Activated CD4-positive, alpha-beta T cell treated with anti-CD3 and anti-CD28 coated beads, Interleukin-2, amount 50 U/mL, for 1 hour (primary cell): ENCODE data around the gene OR8K3.

Experiments
- DNase-seq: peaks from one replicate; pipeline ENCODE4 v3.0.0-alpha.2; 2020

Gene OR8K3

DNA sequence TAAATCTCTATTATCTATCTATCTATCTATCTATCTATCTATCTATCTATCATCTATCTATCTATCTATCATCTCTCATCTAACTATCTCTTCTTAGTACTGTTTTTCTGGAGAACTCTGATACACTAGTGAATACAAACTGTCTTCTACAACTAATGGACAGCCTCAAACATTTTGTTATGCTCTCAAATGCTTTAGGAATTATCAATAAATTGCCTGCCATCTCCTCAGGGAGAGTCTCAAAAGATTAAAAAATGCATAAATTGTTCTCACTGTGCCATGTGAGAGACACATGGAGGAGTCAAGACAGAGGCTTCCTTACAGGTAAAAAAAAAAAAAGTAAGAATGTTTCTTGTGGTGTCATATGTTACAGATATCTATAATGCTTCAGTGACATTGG, at the start of gene OR8K3:
OR8K3 (plus strand) TSS at position 301 of the 400 bp plus-strand sequence. CDS start 3,163 bp downstream, outside the sequence.
- DNase-seq: no peak

DNA sequence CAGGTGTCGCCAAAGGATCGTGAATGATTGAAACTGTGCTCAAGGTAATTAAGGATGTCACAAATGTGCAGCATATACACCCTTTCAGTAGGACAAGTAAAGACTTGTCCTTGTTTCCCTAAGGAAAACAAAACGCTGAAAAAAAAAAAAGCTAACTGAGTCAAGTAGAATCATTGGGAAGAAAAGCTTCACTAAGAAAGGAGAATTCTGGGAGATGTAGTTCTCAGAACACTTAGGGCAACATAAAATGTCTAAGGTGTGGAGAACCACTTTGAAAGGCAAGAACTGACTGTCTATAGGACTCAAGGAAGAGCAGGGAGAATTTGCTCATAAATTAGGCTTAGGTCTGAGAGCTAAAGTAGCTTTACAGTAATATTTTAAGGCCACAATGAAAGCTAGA, 43.9 kb upstream of the OR8K3 start:
- DNase-seq: no peak

DNA sequence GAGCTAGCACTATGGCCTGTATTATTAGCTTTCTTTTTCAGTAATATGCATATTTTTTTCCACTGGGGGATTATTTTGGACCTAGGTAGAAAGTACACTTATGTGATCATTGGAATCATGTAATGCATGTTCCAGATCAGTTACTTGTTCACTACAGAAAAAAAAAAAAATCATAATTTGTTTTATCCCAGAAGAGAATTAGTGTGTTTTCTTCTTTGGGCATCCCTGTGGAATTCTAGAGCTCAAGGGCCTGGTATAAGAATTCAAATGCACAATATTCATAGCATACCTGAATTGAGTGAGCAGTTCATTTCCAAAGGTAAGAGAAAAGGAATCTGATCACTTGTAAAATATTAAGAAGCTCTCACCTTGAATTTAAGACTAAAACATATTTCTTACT, 41.1 kb upstream of the OR8K3 start, which contains the start of gene OR5T1:
OR5T1 (plus strand) TSS at position 301 of the 400 bp plus-strand sequence. CDS start 1,485 bp downstream, outside the sequence.
- DNase-seq: no peak

DNA sequence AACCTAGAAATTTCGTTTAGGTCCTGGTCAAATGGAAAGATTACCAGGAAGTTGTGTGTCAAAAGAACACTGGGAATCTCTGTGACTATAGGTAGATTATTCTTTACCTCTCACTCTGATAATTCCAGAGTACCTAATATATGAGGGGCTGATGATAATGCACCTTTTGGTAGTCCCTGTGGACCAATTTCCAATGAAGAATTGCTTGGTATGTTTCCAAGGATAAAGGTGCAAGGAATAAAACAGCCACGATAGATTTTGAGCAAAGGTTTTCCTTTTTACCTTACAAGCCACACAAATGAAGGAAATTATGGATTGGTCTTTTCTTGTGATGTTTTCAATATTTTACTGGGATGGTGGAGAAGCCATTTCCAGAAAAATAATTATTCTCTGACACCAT, 22.8 kb upstream of the OR8K3 start, which contains the start of gene OR8H1:
OR8H1 (minus strand) TSS at position 101 of the 400 bp plus-strand sequence. CDS start 1,192 bp downstream, outside the sequence.
- no peak for DNase-seq

DNA sequence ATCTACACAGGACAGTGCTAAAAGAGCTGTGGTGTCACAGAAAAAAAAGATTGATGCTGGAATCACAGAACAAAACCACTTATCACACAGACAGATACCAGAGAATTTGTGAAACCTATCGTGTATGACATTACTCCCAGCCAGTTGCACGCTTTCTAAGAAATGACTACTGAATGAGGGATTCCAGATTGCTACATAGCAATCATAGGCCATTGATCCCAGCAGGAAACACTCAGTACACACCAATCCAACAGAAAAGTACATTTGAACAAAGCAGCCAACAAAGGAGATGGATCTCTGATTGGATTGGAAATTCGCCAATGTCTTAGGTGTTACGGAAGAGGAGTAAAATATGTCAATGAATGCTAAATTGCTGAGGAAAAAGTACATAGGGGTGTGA, 18.0 kb upstream of the OR8K3 start:
- DNase-seq: no peak

DNA sequence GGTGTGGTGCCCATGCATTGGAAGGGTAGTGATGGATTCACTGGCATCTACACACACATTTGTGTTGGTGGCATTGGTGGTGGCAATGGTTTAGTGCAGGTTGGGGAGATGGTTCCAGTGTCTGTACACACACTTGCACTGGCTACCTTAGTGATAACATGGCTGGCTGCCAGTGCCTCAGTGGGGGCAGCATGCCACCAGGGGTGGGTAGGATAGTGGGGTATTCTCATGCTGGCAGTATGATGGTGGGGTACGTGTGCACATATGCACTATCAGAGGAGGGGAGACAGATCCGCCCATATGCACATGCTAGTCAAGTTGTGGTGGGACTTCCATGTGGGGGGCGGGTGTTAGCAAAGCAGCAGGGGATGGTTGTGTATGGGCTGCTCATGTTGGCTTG, 7.1 kb upstream of the OR8K3 start:
- no peak for DNase-seq

DNA sequence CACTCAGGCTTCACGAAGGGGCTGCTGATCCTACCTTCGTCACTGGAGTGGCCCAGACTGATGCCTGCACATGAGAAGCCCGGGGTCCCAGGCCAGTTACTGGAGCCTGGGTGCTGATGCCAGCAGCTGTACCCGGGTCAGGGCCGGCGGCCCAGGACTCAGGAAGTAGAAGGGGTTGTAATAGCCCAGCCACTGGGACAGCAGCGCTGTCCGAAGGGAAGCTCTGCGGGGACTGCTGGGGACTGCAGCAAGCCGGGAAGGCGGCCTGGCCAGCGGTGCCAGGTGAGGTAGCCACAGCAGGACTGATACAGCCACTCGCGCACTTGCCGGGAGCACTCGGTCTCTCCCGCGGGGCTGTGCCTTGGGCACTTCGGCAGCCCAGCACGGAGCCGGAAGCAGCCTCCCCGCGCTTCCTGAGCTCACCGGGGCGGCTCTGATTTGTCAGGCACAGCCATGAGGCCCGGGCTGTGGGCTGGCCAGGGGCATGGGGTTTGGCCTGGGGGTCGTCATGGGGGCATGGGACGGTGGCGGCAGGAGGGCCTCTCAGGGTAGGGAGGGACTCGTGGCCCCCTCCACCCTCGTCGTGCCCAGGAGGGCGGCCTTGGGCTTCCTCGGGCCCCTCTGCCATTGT, 17.0 kb downstream of the OR8K3 start:
- DNase-seq: no peak

DNA sequence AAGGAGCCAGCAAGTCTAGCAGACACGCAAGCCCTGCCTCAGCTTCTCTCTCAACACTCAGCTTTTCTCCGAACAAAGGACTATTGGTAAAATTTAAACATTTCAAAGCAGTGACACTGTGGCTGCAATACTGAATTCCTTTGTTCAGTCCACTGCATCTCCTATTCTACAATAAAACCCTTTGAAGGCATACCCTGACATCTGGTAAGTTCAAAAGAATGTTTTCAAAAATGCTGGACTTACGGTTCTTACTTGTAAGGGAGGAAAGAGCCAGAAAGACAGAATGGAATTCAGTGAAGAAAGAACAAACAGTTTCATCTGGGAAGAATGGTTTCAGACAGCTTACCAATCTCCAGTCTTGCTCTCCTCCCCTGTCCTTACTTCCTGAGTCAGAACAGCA, 18.2 kb downstream of the OR8K3 start:
- no peak for DNase-seq

DNA sequence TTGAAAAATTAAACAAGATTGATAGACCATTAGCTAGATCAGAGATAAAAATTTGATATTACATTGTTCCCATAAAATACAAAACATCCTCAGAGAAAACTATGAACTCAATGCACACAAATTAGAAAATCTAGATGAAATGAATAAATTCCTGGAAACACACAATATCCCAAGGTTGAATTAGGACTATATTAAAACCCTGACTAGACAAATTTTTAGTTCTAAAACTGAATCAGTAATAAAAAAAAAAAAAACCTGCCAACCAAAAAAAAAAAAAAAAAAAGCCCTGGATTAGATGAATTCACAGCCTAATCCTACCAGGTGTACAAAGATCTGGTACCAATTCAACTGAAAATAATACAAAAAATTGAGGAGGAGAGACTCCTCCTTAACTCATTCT, 25.3 kb downstream of the OR8K3 start:
- no peak for DNase-seq

DNA sequence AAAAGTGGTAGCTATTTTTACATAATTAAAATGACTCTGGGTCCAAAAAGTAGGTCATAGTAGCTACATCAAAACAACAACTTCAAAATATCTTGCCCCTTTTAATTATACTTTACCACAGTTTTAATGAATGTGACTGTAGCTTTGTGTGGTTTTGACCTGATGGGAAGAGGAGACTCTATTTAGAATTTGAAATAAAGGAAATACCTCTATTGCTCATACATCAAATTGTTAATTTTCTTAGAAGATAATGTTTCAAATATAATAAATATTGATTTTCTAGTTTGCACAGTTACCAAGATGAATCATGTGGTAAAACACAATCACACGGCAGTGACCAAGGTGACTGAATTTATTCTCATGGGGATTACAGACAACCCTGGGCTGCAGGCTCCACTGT, 30.8 kb downstream of the OR8K3 start, which contains the start of gene OR8K1:
OR8K1 (plus strand) TSS at position 301 of the 400 bp plus-strand sequence; CDS start at position 301, 0 bp downstream.
- DNase-seq: no peak

DNA sequence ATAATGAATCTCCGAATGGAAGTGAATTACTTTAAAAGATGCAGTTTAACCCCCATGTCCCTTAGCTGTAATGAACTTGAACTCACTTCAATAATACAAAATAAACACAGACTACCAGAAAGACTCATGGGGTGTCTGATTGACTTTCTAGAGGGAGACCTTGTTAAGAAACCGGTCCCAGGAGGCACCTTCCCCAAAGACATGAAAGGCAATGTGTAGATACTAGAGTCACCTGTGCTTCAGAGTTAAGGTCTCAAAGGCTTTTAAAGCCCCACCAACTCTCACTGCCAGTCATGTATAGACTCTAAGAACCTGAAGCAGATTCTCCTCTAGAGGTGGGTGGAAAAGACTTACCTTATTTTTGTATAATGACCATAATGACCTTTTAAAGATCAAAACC, 39.0 kb downstream of the OR8K3 start, which contains the start of gene OR8J1:
OR8J1 (plus strand) TSS at position 301 of the 400 bp plus-strand sequence. CDS start 5,956 bp downstream, outside the sequence.
- DNase-seq: no peak
